Osteoblast (primary cell): ENCODE measurements around the gene DENND1A. TPM values are rescaled to one million over a fixed set of nuclear protein-coding genes. Genes with fewer than 3 reads are reported as not detected.

ENCODE experiments used
- DNase-seq: peaks from one replicate; pipeline ENCODE4 v3.0.0; 2011; ENCODE audit warnings: low spot score, mixed read lengths; ENCODE audit not compliant: insufficient read length; ENCODE audit errors: missing footprints
- H2AFZ ChIP-seq: 2 replicates; pipeline ENCODE4 v1.6.0; 2011; ENCODE audit warnings: mild to moderate bottlenecking, low read length
- H3K27ac ChIP-seq: 2 replicates; pipeline ENCODE4 v1.5.1; 2011; ENCODE audit warnings: mild to moderate bottlenecking, low read depth, low read length, moderate library complexity
- H3K27me3 ChIP-seq: 2 replicates; pipeline ENCODE4 v1.6.0; 2012; ENCODE audit warnings: mild to moderate bottlenecking, control low read depth, inconsistent platforms, low read length, moderate library complexity; ENCODE audit not compliant: insufficient read depth
- H3K36me3 ChIP-seq: 2 replicates; pipeline ENCODE4 v1.5.1; 2011; ENCODE audit warnings: mild to moderate bottlenecking, low read length, control low read depth, moderate library complexity; ENCODE audit not compliant: insufficient read depth
- H3K4me1 ChIP-seq: 2 replicates; pipeline ENCODE4 v1.5.1; 2011; ENCODE audit warnings: mild to moderate bottlenecking, low read length, control low read depth, moderate library complexity; ENCODE audit not compliant: insufficient read depth
- H3K4me2 ChIP-seq: 2 replicates; pipeline ENCODE4 v1.6.0; 2011; ENCODE audit warnings: mild to moderate bottlenecking, low read length; ENCODE audit not compliant: insufficient read depth
- H3K4me3 ChIP-seq: fragments of 200-600 bp; sonication (generic); 3 replicates; pipeline ENCODE4 v1.5.1; 2012; ENCODE audit warnings: mild to moderate bottlenecking, low read length, inconsistent platforms; ENCODE audit not compliant: insufficient read depth
- H3K79me2 ChIP-seq: 2 replicates; pipeline ENCODE4 v1.6.0; 2012; ENCODE audit warnings: mild to moderate bottlenecking, low read length, control low read depth, inconsistent platforms; ENCODE audit not compliant: insufficient read depth
- H3K9me3 ChIP-seq: 2 replicates; pipeline ENCODE4 v1.5.1; 2011; ENCODE audit warnings: low read depth, low read length, control low read depth
- H4K20me1 ChIP-seq: 2 replicates; pipeline ENCODE4 v1.6.0; 2012; ENCODE audit warnings: mild to moderate bottlenecking, low read length, control low read depth; ENCODE audit not compliant: insufficient read depth
- CTCF ChIP-seq: IDR thresholded peaks from 2 replicates; pipeline ENCODE4 v1.5.1; 2011; ENCODE audit warnings: mild to moderate bottlenecking, low read depth, low read length, moderate library complexity; ENCODE audit errors: extremely low read depth
- total RNA-seq: library from RNA; depleted of rRNA; stranded (reverse); fragments of >200 nt; gene quantifications from 2 replicates; pipeline ENCODE4 v1.2.3, GENCODE V29; 2012

Gene DENND1A
- total RNA-seq, 1 donor: 14.1 TPM

- Histone ChIP-seq H3K4me1 (no peaks in the 10 kb centered on the region), H3K27ac (no peak overlapping the region), H3K79me2 (no peaks in the 10 kb centered on the region), H3K36me3 (no peaks in the 10 kb centered on the region), H2AFZ (no peak overlapping the region), H3K9me3 (no peaks in the 10 kb centered on the region), H4K20me1 (no peaks in the 10 kb centered on the region), H3K4me3 (no peak overlapping the region), H3K27me3 (no peaks in the 10 kb centered on the region), H3K4me2 (no peak overlapping the region)
- no peak for DNase-seq
- no peak for TF ChIP-seq CTCF
These were observed 378.2 kb downstream of the DENND1A start for GRCh38 chr9:123551734-123552133.

GRCh38 chr9:123550797-123551196 is 379.1 kb downstream of the DENND1A start:
- no peaks in the 10 kb centered on the region for H4K20me1 ChIP-seq
- no peak for DNase-seq

DNA sequence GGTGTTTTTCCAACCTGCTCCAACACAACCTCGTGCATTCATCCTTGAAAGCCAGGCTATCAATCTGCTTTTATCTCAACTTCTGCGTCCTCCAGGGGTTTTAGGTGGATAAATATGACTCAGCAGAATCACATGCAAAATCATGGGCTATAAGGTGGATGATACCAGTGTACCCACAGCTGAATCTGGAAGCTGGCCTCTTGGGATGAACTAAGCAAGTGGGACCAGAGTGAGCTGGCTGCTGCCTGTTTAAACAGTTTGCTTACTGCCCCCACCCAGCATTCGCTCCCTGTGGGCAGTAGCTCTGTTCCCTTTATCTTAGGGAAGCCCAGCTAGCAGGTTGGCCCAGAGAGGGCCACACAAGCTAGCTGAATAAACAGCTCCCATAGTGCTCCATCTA is 379.9 kb downstream of the DENND1A start:
- DNase-seq: no peak
- Histone ChIP-seq H2AFZ (no peak overlapping the region), H3K36me3 (no peaks in the 10 kb centered on the region), H3K4me3 (no peak overlapping the region), H3K4me1 (no peaks in the 10 kb centered on the region), H3K79me2 (no peaks in the 10 kb centered on the region), H3K4me2 (no peak overlapping the region), H4K20me1 (no peaks in the 10 kb centered on the region), H3K27ac (no peak overlapping the region), H3K9me3 (no peaks in the 10 kb centered on the region), H3K27me3 (no peaks in the 10 kb centered on the region)
- no peak for TF ChIP-seq CTCF

More at GRCh38 chr9:123550797-123551196, 379.1 kb downstream of the DENND1A start:
- no peak overlapping the region for H3K27ac ChIP-seq
- no peak overlapping the region for H3K4me2 ChIP-seq
- no peaks in the 10 kb centered on the region for H3K9me3 ChIP-seq
- no peaks in the 10 kb centered on the region for H3K4me1 ChIP-seq
- TF ChIP-seq CTCF: no peak
- H3K27me3 ChIP-seq: no peaks in the 10 kb centered on the region
- H3K4me3 ChIP-seq: no peak overlapping the region
- H3K36me3 ChIP-seq: no peaks in the 10 kb centered on the region
- H2AFZ ChIP-seq: no peak overlapping the region
- H3K79me2 ChIP-seq: no peaks in the 10 kb centered on the region

DNA sequence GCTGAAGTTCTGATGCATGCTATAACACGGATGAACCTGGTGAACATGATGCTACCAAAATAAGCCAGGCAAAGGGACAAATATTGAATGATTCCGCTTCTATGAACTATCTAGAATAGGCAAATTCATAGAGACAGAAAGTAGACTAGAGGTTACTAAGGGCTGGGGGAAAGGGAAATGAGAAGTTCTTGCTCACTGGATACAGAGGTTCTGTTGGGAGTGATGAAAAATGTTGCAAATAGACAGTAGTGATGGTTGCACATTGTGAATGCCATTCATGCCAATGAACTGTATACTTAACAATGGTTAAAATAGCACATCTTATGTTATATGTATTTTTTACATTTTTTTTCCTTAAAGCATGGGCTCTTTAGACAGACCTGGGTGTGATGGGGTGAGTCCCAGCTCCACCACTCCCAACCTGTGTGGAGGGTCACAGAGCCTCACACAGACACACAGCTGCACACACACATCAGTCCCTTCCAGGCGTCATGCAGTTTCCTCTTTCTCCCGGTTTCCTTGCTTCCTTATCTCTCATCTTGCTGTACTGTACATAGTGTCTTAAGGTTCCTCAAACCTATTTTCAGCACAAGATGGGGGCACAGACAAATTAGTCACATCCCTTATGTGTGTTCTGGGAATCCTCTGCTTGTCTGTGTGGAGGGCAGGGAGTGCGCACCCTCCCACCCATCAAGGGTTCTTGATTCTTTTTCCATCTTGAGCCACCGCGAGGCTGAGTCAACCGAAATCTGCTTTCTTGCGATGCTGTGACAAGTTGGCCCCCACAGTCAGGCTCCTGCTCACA is 381.0 kb downstream of the DENND1A start:
- no peaks in the 10 kb centered on the region for H3K27me3 ChIP-seq

More for the DNA sequence above, 381.0 kb downstream of the DENND1A start:
- no peak overlapping the region for H2AFZ ChIP-seq
- DNase-seq: no peak
- no peaks in the 10 kb centered on the region for H3K4me1 ChIP-seq
- H3K9me3 ChIP-seq: no peaks in the 10 kb centered on the region
- H3K36me3 ChIP-seq: no peaks in the 10 kb centered on the region
- no peaks in the 10 kb centered on the region for H3K79me2 ChIP-seq
- no peak for TF ChIP-seq CTCF
- no peak overlapping the region for H3K27ac ChIP-seq
- H3K4me2 ChIP-seq: no peak overlapping the region
- H3K4me3 ChIP-seq: no peak overlapping the region
- H4K20me1 ChIP-seq: no peaks in the 10 kb centered on the region
